GM23338 (cell line): ENCODE data around the gene MAP3K5. TPM values are rescaled to one million over a fixed set of nuclear protein-coding genes. Genes with fewer than 3 reads are reported as not detected.
A peak's percentile ranks its signal among the peaks of the same experiment; 100 is the strongest.

Source experiments
- ATAC-seq: fragments of 200-7000 bp; cut with Tn5 transposase; 3 replicates; pipeline ENCODE4 v1.9.1; 2020
- DNase-seq: peaks from one replicate; pipeline ENCODE4 v3.0.0-alpha.2; 2015; ENCODE audit warnings: low spot score
- H2AFZ ChIP-seq: fragments of 200-600 bp; sonication (generic); 2 replicates; pipeline ENCODE4 v1.8.0; 2016; ENCODE audit warnings: antibody characterized with exemption, mild to moderate bottlenecking, moderate library complexity
- H3F3A ChIP-seq: fragments of 200-600 bp; sonication (generic); replicated peaks from 2 replicates; pipeline ENCODE4 v1.8.0; 2017; ENCODE audit warnings: antibody characterized with exemption, mixed run types, low read depth
- H3K27ac ChIP-seq: fragments of 200-600 bp; sonication (generic); 2 replicates; pipeline ENCODE4 v1.6.1; 2016; ENCODE audit warnings: low read depth
- H3K27me3 ChIP-seq: fragments of 200-600 bp; sonication (generic); 2 replicates; pipeline ENCODE4 v1.8.0; 2016; ENCODE audit warnings: mild to moderate bottlenecking, mixed run types, moderate library complexity; ENCODE audit not compliant: insufficient read depth
- H3K36me3 ChIP-seq: fragments of 200-600 bp; sonication (generic); 2 replicates; pipeline ENCODE4 v1.8.0; 2016; ENCODE audit warnings: mild to moderate bottlenecking; ENCODE audit not compliant: insufficient read depth
- H3K4me1 ChIP-seq: fragments of 200-600 bp; sonication (generic); 2 replicates; pipeline ENCODE4 v1.8.0; 2016; ENCODE audit warnings: mild to moderate bottlenecking, moderate library complexity; ENCODE audit not compliant: insufficient read depth
- H3K4me2 ChIP-seq: fragments of 200-600 bp; sonication (generic); 2 replicates; pipeline ENCODE4 v1.7.1; 2017; ENCODE audit warnings: mixed run types
- H3K4me3 ChIP-seq: fragments of 200-600 bp; sonication (generic); 2 replicates; pipeline ENCODE4 v1.6.1; 2016; ENCODE audit warnings: mixed run types
- H3K79me2 ChIP-seq: fragments of 200-600 bp; sonication (generic); replicated peaks from 2 replicates; pipeline ENCODE4 v1.8.0; 2017; ENCODE audit warnings: mild to moderate bottlenecking; ENCODE audit not compliant: insufficient read depth
- H3K9me2 ChIP-seq: fragments of 200-600 bp; sonication (generic); 2 replicates; pipeline ENCODE4 v1.8.0; 2017; ENCODE audit not compliant: insufficient read depth
- H4K20me1 ChIP-seq: fragments of 200-600 bp; sonication (generic); replicated peaks from 2 replicates; pipeline ENCODE4 v1.8.0; 2017; ENCODE audit warnings: mild to moderate bottlenecking; ENCODE audit not compliant: insufficient read depth
- H3K27ac Mint-ChIP-seq: 2 replicates; pipeline ENCODE4 v1.8.0; 2020; ENCODE audit warnings: inconsistent platforms, mild to moderate bottlenecking, moderate library complexity, mixed read lengths
- H3K27me3 Mint-ChIP-seq: 3 replicates; pipeline ENCODE4 v1.8.0; 2022; ENCODE audit warnings: low read depth, mild to moderate bottlenecking, moderate library complexity, mixed read lengths, inconsistent platforms; ENCODE audit not compliant: insufficient read depth, poor library complexity
- H3K36me3 Mint-ChIP-seq: 3 replicates; pipeline ENCODE4 v1.8.0; 2021; ENCODE audit warnings: low read depth, mild to moderate bottlenecking, inconsistent platforms, moderate library complexity, mixed read lengths
- H3K4me1 Mint-ChIP-seq: 3 replicates; pipeline ENCODE4 v1.8.0; 2020; ENCODE audit warnings: mild to moderate bottlenecking, inconsistent platforms, mixed read lengths
- H3K4me3 Mint-ChIP-seq: 3 replicates; pipeline ENCODE4 v1.8.0; 2021; ENCODE audit warnings: moderate library complexity, mild to moderate bottlenecking, inconsistent platforms, mixed read lengths
- H3K9me3 Mint-ChIP-seq: 3 replicates; pipeline ENCODE4 v1.8.0; 2020; ENCODE audit warnings: moderate library complexity, mild to moderate bottlenecking, inconsistent platforms, mixed read lengths
- CREB1 ChIP-seq: fragments of 250-450 bp; sonication (Bioruptor Pico); IDR thresholded peaks from 2 replicates; pipeline ENCODE4 v1.5.0; 2020; ENCODE audit warnings: low read depth, mild to moderate bottlenecking, moderate library complexity
- EZH2 ChIP-seq: fragments of 200-600 bp; sonication (generic); IDR thresholded peaks from one replicate; pipeline ENCODE4 v1.8.0; 2017; ENCODE audit warnings: antibody characterized with exemption, mild to moderate bottlenecking, low read depth; ENCODE audit not compliant: unreplicated experiment
- EZH2phosphoT487 ChIP-seq: fragments of 200-600 bp; sonication (generic); IDR thresholded peaks from one replicate; pipeline ENCODE4 v1.8.1; 2018; ENCODE audit warnings: antibody characterized with exemption; ENCODE audit not compliant: unreplicated experiment
- JUNB ChIP-seq: IDR thresholded peaks from one replicate; pipeline ENCODE4 v1.6.1; 2016; ENCODE audit warnings: antibody characterized with exemption; ENCODE audit not compliant: unreplicated experiment
- NANOG ChIP-seq: IDR thresholded peaks from 2 replicates; pipeline ENCODE4 v1.6.1; 2016; ENCODE audit warnings: antibody characterized with exemption, borderline replicate concordance
- POLR2AphosphoS5 ChIP-seq: IDR thresholded peaks from 2 replicates; pipeline ENCODE4 v1.6.1; 2016; ENCODE audit warnings: antibody characterized with exemption, low read depth
- STAT1 ChIP-seq: IDR thresholded peaks from one replicate; pipeline ENCODE4 v1.6.1; 2016; ENCODE audit warnings: antibody characterized with exemption; ENCODE audit not compliant: unreplicated experiment
- ZNF114 ChIP-seq: fragments of 250-450 bp; sonication (Bioruptor Pico); IDR thresholded peaks from 2 replicates; pipeline ENCODE4 v1.5.0; 2020; ENCODE audit warnings: mild to moderate bottlenecking, moderate library complexity
- ZNF331 ChIP-seq: fragments of 250-450 bp; sonication (Bioruptor Pico); IDR thresholded peaks from 2 replicates; pipeline ENCODE4 v1.5.0; 2020; ENCODE audit warnings: low read depth, mild to moderate bottlenecking, moderate library complexity
- polyA plus RNA-seq: library from polyadenylated mRNA; unstranded; fragments of >200 nt; fragmentation: Nextera tagmentation; extraction: Ambion mirVana; gene quantifications from 2 replicates; pipeline ENCODE4 v1.2.1, GENCODE V29; 2016
- total RNA-seq: library from RNA; depleted of rRNA; stranded (reverse); fragments of >200 nt; shearing (Covaris generic); gene quantifications from 2 replicates; pipeline ENCODE4 v1.2.3, GENCODE V29; 2014
- TF ChIP-seq, protein P1 (sequence below): IDR thresholded peaks from one replicate; pipeline ENCODE4 v1.6.1; 2018; ENCODE audit warnings: antibody characterized with exemption; ENCODE audit not compliant: unreplicated experiment
- TF ChIP-seq, protein P2 (sequence below): IDR thresholded peaks from 2 replicates; pipeline ENCODE4 v1.6.1; 2016; ENCODE audit warnings: antibody characterized with exemption
- TF ChIP-seq, protein P3 (sequence below), 2 experiments: fragments of 200-600 bp in 1 of 2; sonication (generic) in 1 of 2; conservative IDR thresholded peaks; 2 replicates each; pipeline versions ENCODE4 v1.5.1 to v1.6.1; 2016 to 2017; ENCODE audit warnings: antibody characterized with exemption in 2 of 2, low read depth in 2 of 2, mild to moderate bottlenecking in 2 of 2, moderate library complexity in 1 of 2
- TF ChIP-seq, protein P4 (sequence below): fragments of 250-450 bp; sonication (Bioruptor Pico); IDR thresholded peaks from 2 replicates; pipeline ENCODE4 v1.5.0; 2020; ENCODE audit warnings: mild to moderate bottlenecking, moderate library complexity

The MAP3K5 gene
- total and polyA plus RNA-seq, 2 experiments from 2014 or later: 0.76 to 2.8 TPM

DNA sequence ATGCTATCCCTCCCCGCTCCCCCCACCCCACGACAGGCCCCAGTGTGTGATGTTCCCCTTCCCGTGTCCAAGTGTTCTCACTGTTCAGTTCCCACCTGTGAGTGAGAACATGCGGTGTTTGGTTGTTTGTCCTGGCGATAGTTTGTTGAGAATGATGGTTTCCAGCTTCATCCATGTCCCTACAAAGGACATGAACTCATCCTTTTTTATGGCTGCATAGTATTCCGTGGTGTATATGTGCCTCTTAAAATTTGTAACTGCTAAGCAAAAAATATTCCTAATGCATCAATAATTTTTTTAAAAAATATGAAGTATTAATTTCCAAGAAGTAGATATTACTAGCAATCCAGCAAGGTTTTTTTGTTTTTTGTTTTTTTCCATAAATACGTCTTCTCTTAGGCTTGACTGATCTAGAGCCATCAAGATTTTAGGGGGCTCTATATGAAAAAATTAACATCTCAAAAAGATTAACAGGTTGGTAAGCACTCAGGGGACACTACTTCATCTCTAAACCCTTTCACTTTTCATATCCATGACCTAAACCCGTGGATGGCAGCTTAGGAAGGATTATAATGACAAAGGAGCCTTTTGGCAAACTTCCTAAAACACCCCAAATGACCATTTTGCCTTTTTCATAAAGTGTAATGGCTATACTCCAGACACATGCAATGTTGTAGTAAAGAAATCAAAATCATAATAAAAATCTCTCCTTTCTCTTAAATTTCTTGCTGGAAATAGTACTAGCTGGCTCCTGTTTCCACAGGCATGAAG, 256.2 kb downstream of the MAP3K5 start:
- Histone ChIP-seq H3K4me3 (no peak overlapping the region), H3K27me3 (no peaks in the 10 kb centered on the region), H3K4me2 (peak overlapping the region; percentile 19; the same call in 1 of the 2 replicates), H3K36me3 (no peaks in the 10 kb centered on the region), H4K20me1 (peaks cover 32% of the 10 kb centered on the region), H2AFZ (no peak overlapping the region), H3K9me2 (no peaks in the 10 kb centered on the region), H3K27ac (no peak overlapping the region), H3K79me2 (peaks cover 100% of the 10 kb centered on the region), H3F3A (no peaks in the 10 kb centered on the region), H3K4me1 (peaks cover 45% of the 10 kb centered on the region)
- TF ChIP-seq, protein P1, sequence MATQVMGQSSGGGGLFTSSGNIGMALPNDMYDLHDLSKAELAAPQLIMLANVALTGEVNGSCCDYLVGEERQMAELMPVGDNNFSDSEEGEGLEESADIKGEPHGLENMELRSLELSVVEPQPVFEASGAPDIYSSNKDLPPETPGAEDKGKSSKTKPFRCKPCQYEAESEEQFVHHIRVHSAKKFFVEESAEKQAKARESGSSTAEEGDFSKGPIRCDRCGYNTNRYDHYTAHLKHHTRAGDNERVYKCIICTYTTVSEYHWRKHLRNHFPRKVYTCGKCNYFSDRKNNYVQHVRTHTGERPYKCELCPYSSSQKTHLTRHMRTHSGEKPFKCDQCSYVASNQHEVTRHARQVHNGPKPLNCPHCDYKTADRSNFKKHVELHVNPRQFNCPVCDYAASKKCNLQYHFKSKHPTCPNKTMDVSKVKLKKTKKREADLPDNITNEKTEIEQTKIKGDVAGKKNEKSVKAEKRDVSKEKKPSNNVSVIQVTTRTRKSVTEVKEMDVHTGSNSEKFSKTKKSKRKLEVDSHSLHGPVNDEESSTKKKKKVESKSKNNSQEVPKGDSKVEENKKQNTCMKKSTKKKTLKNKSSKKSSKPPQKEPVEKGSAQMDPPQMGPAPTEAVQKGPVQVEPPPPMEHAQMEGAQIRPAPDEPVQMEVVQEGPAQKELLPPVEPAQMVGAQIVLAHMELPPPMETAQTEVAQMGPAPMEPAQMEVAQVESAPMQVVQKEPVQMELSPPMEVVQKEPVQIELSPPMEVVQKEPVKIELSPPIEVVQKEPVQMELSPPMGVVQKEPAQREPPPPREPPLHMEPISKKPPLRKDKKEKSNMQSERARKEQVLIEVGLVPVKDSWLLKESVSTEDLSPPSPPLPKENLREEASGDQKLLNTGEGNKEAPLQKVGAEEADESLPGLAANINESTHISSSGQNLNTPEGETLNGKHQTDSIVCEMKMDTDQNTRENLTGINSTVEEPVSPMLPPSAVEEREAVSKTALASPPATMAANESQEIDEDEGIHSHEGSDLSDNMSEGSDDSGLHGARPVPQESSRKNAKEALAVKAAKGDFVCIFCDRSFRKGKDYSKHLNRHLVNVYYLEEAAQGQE: no peak
- TF ChIP-seq, protein P2, sequence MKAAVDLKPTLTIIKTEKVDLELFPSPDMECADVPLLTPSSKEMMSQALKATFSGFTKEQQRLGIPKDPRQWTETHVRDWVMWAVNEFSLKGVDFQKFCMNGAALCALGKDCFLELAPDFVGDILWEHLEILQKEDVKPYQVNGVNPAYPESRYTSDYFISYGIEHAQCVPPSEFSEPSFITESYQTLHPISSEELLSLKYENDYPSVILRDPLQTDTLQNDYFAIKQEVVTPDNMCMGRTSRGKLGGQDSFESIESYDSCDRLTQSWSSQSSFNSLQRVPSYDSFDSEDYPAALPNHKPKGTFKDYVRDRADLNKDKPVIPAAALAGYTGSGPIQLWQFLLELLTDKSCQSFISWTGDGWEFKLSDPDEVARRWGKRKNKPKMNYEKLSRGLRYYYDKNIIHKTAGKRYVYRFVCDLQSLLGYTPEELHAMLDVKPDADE: no peak
- no peak for TF ChIP-seq JUNB
- TF ChIP-seq, protein P3, sequence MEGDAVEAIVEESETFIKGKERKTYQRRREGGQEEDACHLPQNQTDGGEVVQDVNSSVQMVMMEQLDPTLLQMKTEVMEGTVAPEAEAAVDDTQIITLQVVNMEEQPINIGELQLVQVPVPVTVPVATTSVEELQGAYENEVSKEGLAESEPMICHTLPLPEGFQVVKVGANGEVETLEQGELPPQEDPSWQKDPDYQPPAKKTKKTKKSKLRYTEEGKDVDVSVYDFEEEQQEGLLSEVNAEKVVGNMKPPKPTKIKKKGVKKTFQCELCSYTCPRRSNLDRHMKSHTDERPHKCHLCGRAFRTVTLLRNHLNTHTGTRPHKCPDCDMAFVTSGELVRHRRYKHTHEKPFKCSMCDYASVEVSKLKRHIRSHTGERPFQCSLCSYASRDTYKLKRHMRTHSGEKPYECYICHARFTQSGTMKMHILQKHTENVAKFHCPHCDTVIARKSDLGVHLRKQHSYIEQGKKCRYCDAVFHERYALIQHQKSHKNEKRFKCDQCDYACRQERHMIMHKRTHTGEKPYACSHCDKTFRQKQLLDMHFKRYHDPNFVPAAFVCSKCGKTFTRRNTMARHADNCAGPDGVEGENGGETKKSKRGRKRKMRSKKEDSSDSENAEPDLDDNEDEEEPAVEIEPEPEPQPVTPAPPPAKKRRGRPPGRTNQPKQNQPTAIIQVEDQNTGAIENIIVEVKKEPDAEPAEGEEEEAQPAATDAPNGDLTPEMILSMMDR (conservative IDR thresholded peaks at IDR 0.05; ENCODE audit: low read depth in 2 of 2): no peak
- no peak for TF ChIP-seq POLR2AphosphoS5
- no peak for TF ChIP-seq CREB1 (CRISPR knock-in tag)
- TF ChIP-seq NANOG: no peak
- no peak for TF ChIP-seq EZH2phosphoT487
- TF ChIP-seq EZH2: no peak
- TF ChIP-seq ZNF114 (CRISPR knock-in tag): no peak
- TF ChIP-seq, protein P4, sequence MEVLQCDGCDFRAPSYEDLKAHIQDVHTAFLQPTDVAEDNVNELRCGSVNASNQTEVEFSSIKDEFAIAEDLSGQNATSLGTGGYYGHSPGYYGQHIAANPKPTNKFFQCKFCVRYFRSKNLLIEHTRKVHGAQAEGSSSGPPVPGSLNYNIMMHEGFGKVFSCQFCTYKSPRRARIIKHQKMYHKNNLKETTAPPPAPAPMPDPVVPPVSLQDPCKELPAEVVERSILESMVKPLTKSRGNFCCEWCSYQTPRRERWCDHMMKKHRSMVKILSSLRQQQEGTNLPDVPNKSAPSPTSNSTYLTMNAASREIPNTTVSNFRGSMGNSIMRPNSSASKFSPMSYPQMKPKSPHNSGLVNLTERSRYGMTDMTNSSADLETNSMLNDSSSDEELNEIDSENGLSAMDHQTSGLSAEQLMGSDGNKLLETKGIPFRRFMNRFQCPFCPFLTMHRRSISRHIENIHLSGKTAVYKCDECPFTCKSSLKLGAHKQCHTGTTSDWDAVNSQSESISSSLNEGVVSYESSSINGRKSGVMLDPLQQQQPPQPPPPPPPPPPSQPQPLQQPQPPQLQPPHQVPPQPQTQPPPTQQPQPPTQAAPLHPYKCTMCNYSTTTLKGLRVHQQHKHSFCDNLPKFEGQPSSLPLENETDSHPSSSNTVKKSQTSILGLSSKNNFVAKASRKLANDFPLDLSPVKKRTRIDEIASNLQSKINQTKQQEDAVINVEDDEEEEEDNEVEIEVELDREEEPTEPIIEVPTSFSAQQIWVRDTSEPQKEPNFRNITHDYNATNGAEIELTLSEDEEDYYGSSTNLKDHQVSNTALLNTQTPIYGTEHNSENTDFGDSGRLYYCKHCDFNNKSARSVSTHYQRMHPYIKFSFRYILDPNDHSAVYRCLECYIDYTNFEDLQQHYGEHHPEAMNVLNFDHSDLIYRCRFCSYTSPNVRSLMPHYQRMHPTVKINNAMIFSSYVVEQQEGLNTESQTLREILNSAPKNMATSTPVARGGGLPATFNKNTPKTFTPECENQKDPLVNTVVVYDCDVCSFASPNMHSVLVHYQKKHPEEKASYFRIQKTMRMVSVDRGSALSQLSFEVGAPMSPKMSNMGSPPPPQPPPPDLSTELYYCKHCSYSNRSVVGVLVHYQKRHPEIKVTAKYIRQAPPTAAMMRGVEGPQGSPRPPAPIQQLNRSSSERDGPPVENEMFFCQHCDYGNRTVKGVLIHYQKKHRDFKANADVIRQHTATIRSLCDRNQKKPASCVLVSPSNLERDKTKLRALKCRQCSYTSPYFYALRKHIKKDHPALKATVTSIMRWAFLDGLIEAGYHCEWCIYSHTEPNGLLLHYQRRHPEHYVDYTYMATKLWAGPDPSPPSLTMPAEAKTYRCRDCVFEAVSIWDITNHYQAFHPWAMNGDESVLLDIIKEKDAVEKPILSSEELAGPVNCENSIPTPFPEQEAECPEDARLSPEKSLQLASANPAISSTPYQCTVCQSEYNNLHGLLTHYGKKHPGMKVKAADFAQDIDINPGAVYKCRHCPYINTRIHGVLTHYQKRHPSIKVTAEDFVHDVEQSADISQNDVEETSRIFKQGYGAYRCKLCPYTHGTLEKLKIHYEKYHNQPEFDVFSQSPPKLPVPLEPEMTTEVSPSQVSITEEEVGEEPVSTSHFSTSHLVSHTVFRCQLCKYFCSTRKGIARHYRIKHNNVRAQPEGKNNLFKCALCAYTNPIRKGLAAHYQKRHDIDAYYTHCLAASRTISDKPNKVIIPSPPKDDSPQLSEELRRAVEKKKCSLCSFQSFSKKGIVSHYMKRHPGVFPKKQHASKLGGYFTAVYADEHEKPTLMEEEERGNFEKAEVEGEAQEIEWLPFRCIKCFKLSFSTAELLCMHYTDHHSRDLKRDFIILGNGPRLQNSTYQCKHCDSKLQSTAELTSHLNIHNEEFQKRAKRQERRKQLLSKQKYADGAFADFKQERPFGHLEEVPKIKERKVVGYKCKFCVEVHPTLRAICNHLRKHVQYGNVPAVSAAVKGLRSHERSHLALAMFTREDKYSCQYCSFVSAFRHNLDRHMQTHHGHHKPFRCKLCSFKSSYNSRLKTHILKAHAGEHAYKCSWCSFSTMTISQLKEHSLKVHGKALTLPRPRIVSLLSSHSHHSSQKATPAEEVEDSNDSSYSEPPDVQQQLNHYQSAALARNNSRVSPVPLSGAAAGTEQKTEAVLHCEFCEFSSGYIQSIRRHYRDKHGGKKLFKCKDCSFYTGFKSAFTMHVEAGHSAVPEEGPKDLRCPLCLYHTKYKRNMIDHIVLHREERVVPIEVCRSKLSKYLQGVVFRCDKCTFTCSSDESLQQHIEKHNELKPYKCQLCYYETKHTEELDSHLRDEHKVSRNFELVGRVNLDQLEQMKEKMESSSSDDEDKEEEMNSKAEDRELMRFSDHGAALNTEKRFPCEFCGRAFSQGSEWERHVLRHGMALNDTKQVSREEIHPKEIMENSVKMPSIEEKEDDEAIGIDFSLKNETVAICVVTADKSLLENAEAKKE (CRISPR knock-in tag): no peak
- no peak for TF ChIP-seq STAT1
- TF ChIP-seq ZNF331 (CRISPR knock-in tag): no peak
- no peak overlapping the region for H3K27ac Mint-ChIP-seq
- peaks cover 1% of the 10 kb centered on the region for H3K27me3 Mint-ChIP-seq
- no peaks in the 10 kb centered on the region for H3K9me3 Mint-ChIP-seq
- H3K4me3 Mint-ChIP-seq: no peak overlapping the region
- H3K4me1 Mint-ChIP-seq: peaks cover 63% of the 10 kb centered on the region
- DNase-seq (no peak), ATAC-seq (no peak)
- H3K36me3 Mint-ChIP-seq: peaks cover 10% of the 10 kb centered on the region; the same call in 2 of the 3 replicates
